NK-92 (cell line): ENCODE measurements around the gene GUCD1.
"Not testable (repeated sequence)": the region's sequence is repeated elsewhere in the genome, so short reads cannot be mapped to it uniquely, and the experiment has no call there.

ENCODE experiments used
- DNase-seq: peaks from one replicate; lab custom pipeline; 2025; ENCODE audit not compliant: unreplicated experiment; lab: John Stamatoyannopoulos, UW

Gene GUCD1

DNA sequence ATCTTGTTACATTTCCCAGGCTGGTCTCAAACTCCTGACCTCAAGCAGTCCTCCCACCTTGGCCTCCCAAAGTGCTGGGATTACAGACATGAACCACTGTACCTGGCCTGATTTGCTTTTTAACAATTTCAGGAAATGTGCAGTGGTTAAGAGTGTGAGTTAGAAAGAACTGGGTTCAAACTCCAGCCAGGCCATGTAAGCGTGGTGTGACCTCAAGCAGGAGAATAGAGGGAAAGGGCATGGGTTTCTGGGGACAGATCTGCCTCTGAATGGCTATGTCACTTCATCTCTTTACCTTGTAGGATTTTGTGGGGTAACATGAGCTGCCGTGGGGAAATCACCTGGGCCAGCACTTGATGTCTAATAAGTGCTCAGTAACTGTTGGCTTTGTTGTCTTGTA, 10.1 kb upstream of the GUCD1 start:
- no peak for DNase-seq

- no peak for DNase-seq
These were observed 9.6 kb upstream of the GUCD1 start for GRCh38 chr22:24564376-24565058.

- no peak for DNase-seq
These were observed 8.3 kb upstream of the GUCD1 start for GRCh38 chr22:24563246-24563645.

- no peak for DNase-seq
These were observed 4.5 kb upstream of the GUCD1 start for GRCh38 chr22:24559471-24559870.

DNA sequence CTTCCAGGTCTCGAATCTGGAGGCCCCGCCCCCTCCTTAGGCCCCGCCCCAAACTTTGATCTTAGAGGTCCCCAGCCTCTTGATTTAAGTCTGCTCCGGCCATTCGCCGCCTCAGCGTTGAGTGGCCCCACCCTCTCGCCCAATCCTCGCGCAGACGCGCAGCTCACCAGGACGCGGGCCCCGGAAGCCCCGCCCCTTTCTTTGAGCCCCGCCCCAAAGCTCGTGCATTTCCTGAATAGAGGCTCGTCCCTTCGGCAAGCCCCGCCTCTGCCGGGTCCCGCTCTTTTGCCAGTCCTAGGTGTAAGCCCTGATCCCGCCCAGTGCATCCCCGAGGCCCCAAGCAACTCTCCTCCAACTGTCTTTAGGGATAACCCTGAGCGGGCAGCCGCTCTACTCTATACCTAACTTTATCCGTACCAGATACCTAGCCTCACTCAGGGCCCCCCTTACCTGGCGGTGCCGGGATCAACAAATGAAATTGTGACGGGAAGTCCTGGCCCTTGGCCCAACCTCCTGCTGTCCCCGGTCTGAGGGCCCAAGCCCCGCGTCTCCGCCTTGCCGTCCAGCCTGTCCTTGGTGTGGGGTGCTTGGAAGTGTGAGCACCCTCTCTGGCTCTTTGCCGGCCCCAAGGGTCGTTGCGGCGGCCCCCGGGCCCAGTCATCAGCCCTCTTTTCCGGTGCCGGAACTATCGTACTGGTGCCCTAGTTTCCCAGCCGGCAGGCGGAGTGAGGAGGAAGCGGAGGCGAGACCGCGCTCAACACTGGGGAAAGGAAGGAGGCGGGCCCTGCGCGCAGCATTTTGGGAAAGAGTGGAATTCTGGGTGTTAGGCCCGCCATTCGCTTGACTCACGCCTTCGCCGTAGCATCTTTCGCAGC, 464 bp upstream of the GUCD1 start, which contains the start of gene SNRPD3:
TSS of gene SNRPD3 (plus strand) at position 835 of the 875 bp plus-strand sequence. CDS start 1,676 bp downstream, outside the sequence.
- DNase-seq, result peak; percentile 97

GRCh38 chr22:24553597-24554312, 1.2 kb downstream of the GUCD1 start:
- no peak for DNase-seq

DNA sequence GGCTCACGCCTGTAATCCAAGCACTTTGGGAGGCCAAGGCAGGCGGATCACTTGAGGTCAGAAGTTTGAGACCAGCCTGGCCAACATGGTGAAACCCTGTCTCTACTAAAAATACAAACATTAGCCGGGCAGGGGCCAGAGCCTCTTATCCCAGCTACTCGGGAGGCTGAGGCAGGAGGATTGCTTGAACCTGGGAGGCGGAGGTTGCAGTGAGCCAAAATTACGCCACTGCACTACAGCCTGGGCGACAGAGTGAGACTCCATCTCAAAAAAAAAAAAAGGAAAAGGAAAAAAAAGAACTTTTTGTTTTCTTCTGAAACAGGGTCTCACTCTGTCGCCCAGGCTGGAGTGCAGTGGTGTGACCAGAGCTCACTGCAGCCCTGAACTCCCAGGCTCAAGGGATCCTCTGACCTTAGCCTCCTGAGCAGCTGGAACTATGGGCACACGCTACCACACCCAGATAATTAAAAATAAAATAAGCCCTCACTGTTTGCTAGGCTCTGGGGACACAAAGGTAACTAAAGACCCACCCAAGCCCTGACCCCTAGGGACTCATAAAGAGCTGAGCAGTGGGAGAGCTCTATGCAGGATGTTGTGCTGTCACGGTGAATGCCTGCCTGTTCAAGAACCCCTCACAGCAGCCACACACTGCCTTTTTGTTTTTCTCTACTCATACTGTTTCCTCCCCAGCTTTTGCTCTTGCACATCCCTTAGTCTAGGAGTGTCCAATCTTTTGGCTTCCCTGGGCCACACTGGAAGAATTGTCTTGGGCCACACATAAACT, 2.2 kb downstream of the GUCD1 start:
- not testable (repeated sequence) for DNase-seq

DNA sequence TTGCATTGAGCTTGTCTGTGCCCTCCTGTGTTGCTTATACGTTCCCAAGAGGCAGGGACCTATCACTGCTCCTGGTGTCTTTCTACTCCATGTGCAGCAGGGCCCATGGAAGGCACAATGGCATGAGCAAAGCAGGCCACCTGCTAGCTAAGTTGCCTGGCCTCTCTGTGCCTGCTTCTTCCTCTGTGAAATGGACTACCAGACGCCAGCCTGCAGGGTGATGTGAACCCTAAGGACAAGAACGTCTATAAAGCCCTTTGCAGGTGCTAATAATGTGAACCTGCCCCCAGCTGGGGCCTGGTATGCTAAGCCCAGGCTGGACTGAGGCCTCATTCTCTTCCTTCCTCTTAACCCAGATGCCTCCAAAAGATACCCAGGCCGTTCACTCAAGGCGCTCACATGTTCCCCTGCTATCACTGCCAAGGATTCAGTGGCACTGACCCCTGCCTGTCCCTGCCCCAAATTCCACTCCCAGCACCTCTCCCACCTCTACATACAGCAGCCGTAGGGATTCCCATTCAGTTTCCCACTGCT, 4.0 kb downstream of the GUCD1 start:
- no peak for DNase-seq

DNA sequence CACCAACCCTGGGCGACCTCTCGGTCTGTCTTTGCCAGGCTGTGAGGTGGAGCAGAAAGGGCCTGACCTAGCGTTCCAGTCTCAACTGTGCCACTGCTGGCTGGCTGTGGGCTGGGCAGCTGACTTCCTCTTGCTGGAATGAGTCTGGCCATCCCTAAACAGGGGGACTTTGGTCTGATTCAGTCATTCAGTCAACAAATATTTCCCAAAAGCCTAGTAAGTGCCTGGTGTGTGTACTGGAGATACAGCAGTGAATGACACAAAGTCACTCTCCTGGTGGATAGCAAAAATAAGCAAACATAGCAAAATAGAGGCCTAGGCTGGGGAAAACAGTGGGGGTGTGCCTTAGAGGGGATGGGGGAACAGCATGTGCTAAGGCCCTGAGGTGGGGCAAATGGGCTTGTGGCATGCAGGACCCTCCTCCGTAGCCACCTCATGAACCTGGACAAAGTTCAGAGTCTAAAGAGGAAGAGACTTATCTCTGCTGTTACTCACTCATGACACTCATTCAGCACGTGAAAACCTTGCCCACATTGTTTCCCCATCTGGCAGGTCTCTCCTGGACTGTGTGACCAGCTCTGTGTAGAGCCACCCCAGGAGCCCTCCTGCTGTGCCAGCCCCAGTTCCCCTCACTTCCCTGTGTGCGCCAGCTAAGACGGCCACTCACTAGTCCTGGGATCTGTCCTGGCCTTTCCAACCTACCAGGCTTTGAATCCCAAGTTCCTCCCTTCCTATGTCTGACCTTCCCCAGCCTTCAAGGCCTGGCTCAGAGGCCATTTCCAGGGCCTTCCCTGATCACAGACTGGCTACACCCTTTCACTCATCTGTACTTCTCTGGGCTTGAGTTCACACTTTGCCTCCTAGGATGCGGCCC, 4.7 kb downstream of the GUCD1 start:
- DNase-seq, result no peak

GRCh38 chr22:24548812-24549211, 6.1 kb downstream of the GUCD1 start:
- no peak for DNase-seq

- DNase-seq, result no peak
These were observed 11.2 kb downstream of the GUCD1 start for GRCh38 chr22:24543679-24544243.

DNA sequence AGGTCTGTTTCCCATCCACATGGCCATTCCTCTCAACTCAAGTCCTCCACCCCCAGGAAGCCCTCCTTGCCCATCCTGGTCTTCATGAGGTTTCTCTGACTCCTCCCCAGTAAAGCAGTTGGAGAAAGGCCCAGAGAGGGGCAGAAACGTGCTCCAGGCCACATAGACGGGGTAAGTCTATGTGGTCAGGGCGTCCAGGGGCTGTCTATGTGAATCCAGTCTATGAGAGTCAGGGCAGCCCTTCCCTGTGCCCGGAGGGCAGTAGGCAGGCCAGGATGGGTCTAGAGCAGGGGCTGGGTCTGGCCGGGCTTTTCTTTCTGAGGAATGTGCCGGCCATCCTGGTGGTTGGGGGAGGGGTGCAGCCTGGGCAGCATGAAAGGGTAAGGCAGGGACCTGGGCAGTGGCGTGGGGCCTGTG, 11.7 kb downstream of the GUCD1 start:
- no peak for DNase-seq

GRCh38 chr22:24542641-24543040, 12.3 kb downstream of the GUCD1 start:
- DNase-seq, result no peak

DNA sequence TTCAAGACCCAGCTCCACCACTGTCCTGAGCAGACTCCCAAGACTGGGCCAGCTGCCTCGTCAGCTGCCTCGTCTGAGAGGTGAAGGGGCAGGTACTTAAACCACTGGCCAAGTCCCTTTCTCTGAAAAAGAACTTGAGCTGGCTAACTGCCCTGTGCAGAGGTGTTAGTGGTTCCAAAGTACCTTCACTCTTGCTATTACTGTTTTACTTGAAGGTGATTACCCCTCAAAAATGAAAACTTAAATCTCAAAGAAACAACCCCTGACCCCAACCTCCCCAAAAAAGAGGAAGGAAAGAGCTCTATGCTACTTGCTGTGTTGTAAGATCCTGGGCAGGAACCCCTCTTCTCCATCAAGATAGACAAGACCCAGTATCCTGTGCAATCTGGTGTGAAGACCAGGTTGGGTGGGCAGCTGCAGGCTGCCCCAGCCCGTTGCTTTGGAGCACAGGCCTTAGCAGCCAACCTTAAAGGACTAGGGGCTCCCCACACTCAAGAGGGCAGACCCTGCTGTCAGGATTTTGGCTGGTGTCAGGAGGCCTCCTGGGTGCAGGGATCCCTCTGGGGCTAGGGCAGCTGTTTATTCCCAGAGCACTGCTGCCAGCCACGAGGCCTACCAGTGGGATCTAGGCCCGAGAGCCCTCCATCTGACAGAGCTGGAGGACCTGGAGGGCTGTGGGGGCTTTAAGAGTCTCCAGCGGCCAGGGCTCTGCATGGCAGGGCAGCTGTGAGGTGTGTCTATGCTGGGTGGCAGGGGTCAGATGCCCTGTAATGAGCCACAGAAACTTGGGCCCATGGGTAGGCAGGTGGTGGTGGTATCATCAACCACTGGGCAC, 13.0 kb downstream of the GUCD1 start:
- no peak for DNase-seq

DNA sequence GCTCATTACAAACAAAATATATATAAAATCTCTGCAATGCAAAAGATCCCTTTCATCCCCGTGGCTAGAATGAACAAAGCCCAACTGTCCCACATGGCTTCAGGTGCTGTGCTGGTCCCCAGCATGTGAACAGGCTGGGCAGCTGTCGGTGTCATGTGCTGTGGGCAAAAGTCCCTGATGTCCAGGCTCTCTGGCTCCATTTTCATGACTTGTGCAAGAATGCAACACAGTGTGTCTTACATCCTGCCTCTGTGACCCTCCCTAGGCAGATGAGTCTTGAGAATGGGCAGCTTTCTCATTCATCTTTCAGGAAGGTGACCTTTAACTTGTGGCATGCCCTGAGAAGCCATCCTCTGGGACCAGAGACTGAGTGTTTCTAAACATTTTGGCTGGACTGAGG, 14.5 kb downstream of the GUCD1 start:
- no peak for DNase-seq

- DNase-seq, result no peak
These were observed 18.8 kb downstream of the GUCD1 start for GRCh38 chr22:24536089-24536488.

GRCh38 chr22:24535348-24535747, 19.6 kb downstream of the GUCD1 start:
- no peak for DNase-seq

DNA sequence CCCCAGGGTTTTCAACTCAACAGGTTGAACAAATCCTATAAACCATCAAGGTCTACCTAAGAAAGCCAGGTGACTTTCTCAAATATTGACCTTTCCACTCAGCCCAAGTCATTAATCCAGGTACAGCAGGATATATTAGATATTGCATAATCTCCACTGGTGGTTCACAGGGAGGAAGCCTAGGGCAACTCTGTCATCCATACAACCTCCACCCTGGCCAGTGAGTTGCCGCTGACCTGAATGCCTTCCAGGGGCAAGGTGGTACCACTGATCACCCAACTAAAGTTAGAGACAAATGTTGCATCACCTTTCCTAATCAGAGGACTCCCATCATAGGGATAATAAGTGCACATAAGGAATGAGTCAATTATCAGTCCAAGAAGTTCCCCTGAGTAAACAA, 22.9 kb downstream of the GUCD1 start:
- DNase-seq, result no peak
